H1 (cell line): ENCODE measurements around the gene XKR7. TPM values are rescaled to one million over a fixed set of nuclear protein-coding genes. Genes with fewer than 3 reads are reported as not detected.

Source experiments
- CTCF ChIA-PET: fragments of 300-600 bp; sonication (Branson Sonifier 250); formaldehyde crosslinking; loops from one replicate; lab custom pipeline; 2021; ENCODE audit not compliant: partially characterized antibody; lab: Charles Lee
- POLR2A ChIA-PET: fragments of 300-600 bp; sonication (Branson Sonifier 250); formaldehyde crosslinking; loops from one replicate; lab custom pipeline; 2021; ENCODE audit warnings: inconsistent platforms; ENCODE audit not compliant: partially characterized antibody; lab: Charles Lee
- DNase-seq, 2 experiments: peaks; one replicate each; pipeline versions ENCODE4 v3.0.0 to v3.0.0-alpha.2; 2010 to 2022; ENCODE audit warnings: low spot score in 2 of 2, low read depth in 1 of 2, mixed read lengths in 1 of 2
- FAIRE-seq: peaks from 2 replicates; lab custom pipeline; 2011; peaks lifted over from hg19 to GRCh38; lab: Jason Lieb, UNC
- H2AFZ ChIP-seq: 2 replicates; pipeline ENCODE4 v1.8.1; 2012; ENCODE audit warnings: low read length, inconsistent platforms
- H2AK5ac ChIP-seq: 2 replicates; pipeline ENCODE4 v1.6.1; 2013; ENCODE audit warnings: low read depth, low read length
- H2BK120ac ChIP-seq: replicated peaks from 2 replicates; pipeline ENCODE3; 2013; ENCODE audit warnings: low read depth, low read length, inconsistent platforms
- H2BK12ac ChIP-seq: 2 replicates; pipeline ENCODE4 v1.6.1; 2013; ENCODE audit warnings: low read depth, low read length
- H2BK15ac ChIP-seq: 2 replicates; pipeline ENCODE4 v1.6.1; 2013; ENCODE audit warnings: low read length
- H2BK20ac ChIP-seq: 2 replicates; pipeline ENCODE4 v1.6.1; 2013; ENCODE audit warnings: low read length
- H2BK5ac ChIP-seq: 2 replicates; pipeline ENCODE4 v1.6.1; 2013; ENCODE audit warnings: low read depth, low read length
- H3K14ac ChIP-seq: 2 replicates; pipeline ENCODE4 v1.6.1; 2013; ENCODE audit warnings: inconsistent platforms; ENCODE audit not compliant: insufficient read length
- H3K18ac ChIP-seq: 2 replicates; pipeline ENCODE4 v1.6.1; 2013; ENCODE audit warnings: low read length; ENCODE audit errors: extremely low read depth
- H3K23ac ChIP-seq: 2 replicates; pipeline ENCODE4 v1.6.1; 2013; ENCODE audit warnings: inconsistent platforms; ENCODE audit not compliant: insufficient read length
- H3K23me2 ChIP-seq: 2 replicates; pipeline ENCODE4 v1.6.1; 2013; ENCODE audit warnings: low read depth, low read length
- H3K27ac ChIP-seq: 2 replicates; pipeline ENCODE4 v1.6.1; 2011; ENCODE audit warnings: low read depth, low read length, inconsistent platforms
- H3K27me3 ChIP-seq, 4 experiments: replicated peaks in 1 of 4; 1 replicate in 1 of 4; 2 replicates in 3 of 4; pipeline versions ENCODE4 v1.6.1 to v1.8.1; 2011 to 2013; ENCODE audit warnings: low read length in 3 of 4, mild to moderate bottlenecking in 3 of 4, inconsistent platforms in 2 of 4, mixed read lengths in 2 of 4, moderate library complexity in 1 of 4; ENCODE audit not compliant: control insufficient read depth in 3 of 4, insufficient read depth in 3 of 4; ENCODE audit errors: extremely low read depth in 1 of 4
- H3K36me3 ChIP-seq, 4 experiments: 2 replicates each; pipeline versions ENCODE4 v1.6.1 to v1.8.1; 2011 to 2013; ENCODE audit warnings: mild to moderate bottlenecking in 4 of 4, low read length in 3 of 4, moderate library complexity in 2 of 4, control low read depth in 1 of 4, inconsistent platforms in 1 of 4; ENCODE audit not compliant: insufficient read depth in 4 of 4, control insufficient read depth in 2 of 4
- H3K4ac ChIP-seq: replicated peaks from 2 replicates; pipeline ENCODE3; 2013; ENCODE audit warnings: low read length, low read depth, mixed read lengths, inconsistent platforms; ENCODE audit not compliant: insufficient read length
- H3K4me1 ChIP-seq, 4 experiments: replicated peaks in 1 of 4; 1 replicate in 1 of 4; 2 replicates in 3 of 4; pipeline versions ENCODE4 v1.6.1 to v1.8.1; 2011 to 2013; ENCODE audit warnings: low read length in 3 of 4, inconsistent platforms in 2 of 4, mixed read lengths in 1 of 4; ENCODE audit not compliant: insufficient read depth in 4 of 4, control insufficient read depth in 3 of 4
- H3K4me2 ChIP-seq, 2 experiments: 2 replicates each; pipeline versions ENCODE4 v1.6.1 to v1.8.1; 2011 to 2013; ENCODE audit warnings: low read depth in 2 of 2, low read length in 2 of 2, control low read depth in 1 of 2, inconsistent platforms in 1 of 2, mild to moderate bottlenecking in 1 of 2; ENCODE audit not compliant: insufficient read depth in 1 of 2
- H3K4me3 ChIP-seq, 4 experiments: fragments of 200-600, 300-600 bp in 1 of 4; sonication (generic), shearing (Covaris generic), sonication (Bioruptor Twin) in 1 of 4; 2 replicates each; pipeline versions ENCODE4 v1.5.1 to v1.8.1; 2011 to 2016; ENCODE audit warnings: low read length in 4 of 4, low read depth in 3 of 4, control low read depth in 2 of 4, inconsistent platforms in 2 of 4, mild to moderate bottlenecking in 2 of 4, mixed read lengths in 1 of 4, moderate library complexity in 1 of 4; ENCODE audit not compliant: insufficient read depth in 2 of 4; ENCODE audit errors: extremely low read depth in 1 of 4
- H3K56ac ChIP-seq: replicated peaks from 2 replicates; pipeline ENCODE3; 2013; ENCODE audit warnings: low read depth, mild to moderate bottlenecking, mixed read lengths, low read length, inconsistent platforms; ENCODE audit not compliant: insufficient read length
- H3K79me1 ChIP-seq: 2 replicates; pipeline ENCODE4 v1.6.1; 2013; ENCODE audit warnings: low read depth, low read length, control low read depth
- H3K79me2 ChIP-seq, 2 experiments: 2 replicates each; pipeline versions ENCODE4 v1.6.1 to v1.8.1; 2012 to 2013; ENCODE audit warnings: low read length in 2 of 2, mild to moderate bottlenecking in 2 of 2, inconsistent platforms in 1 of 2; ENCODE audit not compliant: insufficient read depth in 2 of 2, control insufficient read depth in 1 of 2
- H3K9ac ChIP-seq, 4 experiments: replicated peaks in 1 of 4; 1 replicate in 1 of 4; 2 replicates in 3 of 4; pipeline versions ENCODE4 v1.6.1 to v1.8.1; 2011 to 2013; ENCODE audit warnings: low read depth in 3 of 4, low read length in 3 of 4, control low read depth in 2 of 4, mild to moderate bottlenecking in 2 of 4, moderate library complexity in 2 of 4, inconsistent platforms in 1 of 4; ENCODE audit errors: extremely low read depth in 1 of 4
- H3K9me3 ChIP-seq, 2 experiments: 2 replicates each; pipeline versions ENCODE4 v1.6.1 to v1.8.1; 2012 to 2013; ENCODE audit warnings: mild to moderate bottlenecking in 2 of 2, moderate library complexity in 2 of 2, control low read depth in 1 of 2, inconsistent platforms in 1 of 2, low read depth in 1 of 2, low read length in 1 of 2, mixed read lengths in 1 of 2; ENCODE audit not compliant: insufficient read depth in 2 of 2
- H4K20me1 ChIP-seq, 2 experiments: replicated peaks in 1 of 2; 2 replicates each; pipeline versions ENCODE3 to v1.8.1; 2011 to 2013; ENCODE audit warnings: inconsistent platforms in 2 of 2, low read length in 2 of 2, mild to moderate bottlenecking in 1 of 2; ENCODE audit not compliant: insufficient read depth in 2 of 2, control insufficient read depth in 1 of 2
- H4K5ac ChIP-seq: 2 replicates; pipeline ENCODE4 v1.6.1; 2013; ENCODE audit warnings: low read length, low read depth, mixed read lengths, inconsistent platforms; ENCODE audit not compliant: insufficient read length
- H4K8ac ChIP-seq: 2 replicates; pipeline ENCODE4 v1.8.0; 2013; ENCODE audit warnings: mild to moderate bottlenecking, moderate library complexity, low read length, inconsistent platforms; ENCODE audit not compliant: insufficient read depth; ENCODE audit errors: extremely low read depth
- H4K91ac ChIP-seq: replicated peaks from 2 replicates; pipeline ENCODE3; 2013; ENCODE audit warnings: low read length, mixed read lengths, inconsistent platforms; ENCODE audit not compliant: insufficient read length
- ATF2 ChIP-seq: IDR thresholded peaks from 2 replicates; pipeline ENCODE4 v1.6.1; 2012; ENCODE audit warnings: low read length, inconsistent platforms
- CHD1 ChIP-seq: IDR thresholded peaks from 2 replicates; pipeline ENCODE4 v1.6.1; 2012; ENCODE audit warnings: low read depth, low read length, improper control_type of control experiment
- EGR1 ChIP-seq: IDR thresholded peaks from 2 replicates; pipeline ENCODE4 v1.6.1; 2011; ENCODE audit warnings: low read depth, low read length, borderline replicate concordance
- KDM4A ChIP-seq: IDR thresholded peaks from one replicate; pipeline ENCODE4 v1.7.1; 2012; ENCODE audit warnings: low read depth, mild to moderate bottlenecking, moderate library complexity, low read length, inconsistent platforms; ENCODE audit not compliant: severe bottlenecking
- KDM5A ChIP-seq: fragments of 200-600 bp; IDR thresholded peaks from 2 replicates; pipeline ENCODE4 v1.7.1; 2012; ENCODE audit warnings: mild to moderate bottlenecking, low read length, inconsistent platforms, mixed read lengths
- MAFK ChIP-seq: IDR thresholded peaks from 2 replicates; pipeline ENCODE4 v1.6.1; 2012; ENCODE audit warnings: low read depth, mild to moderate bottlenecking, improper control_type of control experiment, low read length
- NANOG ChIP-seq: IDR thresholded peaks from 2 replicates; pipeline ENCODE4 v1.6.1; 2011; ENCODE audit warnings: low read length, low read depth, mild to moderate bottlenecking, inconsistent platforms; ENCODE audit not compliant: insufficient read depth, poor library complexity, severe bottlenecking
- RBBP5 ChIP-seq: IDR thresholded peaks from 2 replicates; pipeline ENCODE4 v1.7.1; 2012; ENCODE audit warnings: low read depth, mild to moderate bottlenecking, inconsistent platforms, low read length, moderate library complexity, borderline replicate concordance
- RXRA ChIP-seq: IDR thresholded peaks from 2 replicates; pipeline ENCODE4 v1.6.1; 2011; ENCODE audit warnings: low read depth, mild to moderate bottlenecking, low read length, moderate library complexity; ENCODE audit not compliant: insufficient read depth
- SIN3A ChIP-seq, 2 experiments: IDR thresholded peaks in 1 of 2; conservative IDR thresholded peaks in 1 of 2; 2 replicates each; pipeline ENCODE4 v1.6.1; 2011 to 2012; ENCODE audit warnings: low read length in 2 of 2, improper control_type of control experiment in 1 of 2, low read depth in 1 of 2, mild to moderate bottlenecking in 1 of 2
- SIX5 ChIP-seq: IDR thresholded peaks from 2 replicates; pipeline ENCODE4 v1.6.1; 2011; ENCODE audit warnings: mild to moderate bottlenecking, low read depth, low read length
- SP2 ChIP-seq: IDR thresholded peaks from 2 replicates; pipeline ENCODE4 v1.6.1; 2012; ENCODE audit warnings: mild to moderate bottlenecking, low read length, inconsistent platforms
- SP4 ChIP-seq: IDR thresholded peaks from 2 replicates; pipeline ENCODE4 v1.6.1; 2012; ENCODE audit warnings: low read length, inconsistent platforms
- WGBS, 2 experiments: shearing (Covaris generic) in 1 of 2; methylation state at CpG; one replicate each; pipeline versions ENCODE4 v1.1.6 to v1.1.7; 2013 to 2015; ENCODE audit warnings: low lambda C conversion rate in 2 of 2, mixed read lengths in 2 of 2, inconsistent platforms in 1 of 2, low coverage in 1 of 2, missing lambda C conversion rate in 1 of 2; ENCODE audit not compliant: insufficient replicate concordance in 2 of 2, insufficient coverage in 1 of 2, insufficient read length in 1 of 2; ENCODE audit errors: extremely low coverage in 1 of 2, missing lambda C conversion rate in 1 of 2; 5-methylcytosine and 5-hydroxymethylcytosine counted together
- polyA plus RNA-seq, 7 experiments: library from polyadenylated mRNA; depleted of rRNA in 3 of 7; stranded (reverse) in 5 of 7; unstranded in 2 of 7; fragments of >200 nt in 5 of 7; fragments of 200-250 nt in 2 of 7; gene quantifications; 1 replicate in 5 of 7; 2 replicates in 1 of 7; 4 replicates in 1 of 7; pipeline versions ENCODE4 v1.2.1 to v1.2.3, GENCODE V29; 2011 to 2013; ENCODE audit warnings: missing spikeins in 2 of 7, mixed read lengths in 2 of 7
- total RNA-seq: library from RNA; stranded (reverse); fragmentation: NEBNext Ultra II Directional; extraction: Animal tissue kit (Norgen Biotek cat#: 25700); gene quantifications from 2 replicates; pipeline ENCODE4 v1.2.1, GENCODE V29; 2021

The XKR7 gene
- total and polyA plus RNA-seq, 2 of the 8 experiments (the other 6 are each of a cell fraction or from before 2014, with no cell fraction given), result 1.8 to 2.4 TPM

DNA sequence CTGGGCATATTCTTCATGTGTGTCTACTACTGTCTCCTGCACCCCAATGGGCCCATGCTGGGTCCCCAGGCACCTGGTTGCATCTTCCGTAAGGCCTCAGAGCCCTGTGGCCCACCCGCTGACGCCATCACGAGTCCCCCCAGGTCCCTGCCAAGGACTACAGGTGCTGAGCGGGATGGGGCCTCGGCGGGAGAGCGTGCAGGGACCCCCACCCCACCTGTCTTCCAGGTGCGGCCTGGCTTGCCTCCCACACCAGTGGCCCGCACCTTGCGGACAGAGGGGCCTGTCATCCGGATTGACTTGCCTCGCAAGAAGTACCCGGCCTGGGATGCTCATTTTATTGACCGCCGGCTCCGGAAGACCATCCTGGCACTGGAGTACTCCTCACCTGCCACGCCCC lies 29.0 kb downstream of the XKR7 start:
- no peak overlapping the region for H4K5ac ChIP-seq
- H3K27ac ChIP-seq, result no peak overlapping the region
- no peaks in the 10 kb centered on the region for H3K79me2 ChIP-seq
- no peak overlapping the region for H3K14ac ChIP-seq
- H3K56ac ChIP-seq, result no peak overlapping the region
- H2BK15ac ChIP-seq, result no peak overlapping the region
- H3K9me3 ChIP-seq, result no peaks in the 10 kb centered on the region
- no peak overlapping the region for H3K4me3 ChIP-seq
- no peak overlapping the region for H3K18ac ChIP-seq
- no peak overlapping the region for H4K91ac ChIP-seq
- no peak overlapping the region for H3K23ac ChIP-seq
- H2BK20ac ChIP-seq, result no peak overlapping the region
- ChIA-PET CTCF (interaction anchor here (0.9 to 4.1 kb wide), 5 partner anchors 16 to 145 kb away, joined by 3 to 28 read pairs (median 4); partner anchors contain the start of gene PDRG1), POLR2A (no interaction called here)
- no peak overlapping the region for H3K9ac ChIP-seq
- peaks cover 5% of the 10 kb centered on the region; the same call in 1 of the 2 replicates for H3K23me2 ChIP-seq
- WGBS, 2 experiments, result 90% methylated on average over 18 of the region's 18 CpGs; no CpG with 5 or more reads in 1 of the 2 experiments
- peaks cover 2 to 36% (median 28%) of the 10 kb centered on the region in 4 experiments for H3K27me3 ChIP-seq
- no peak overlapping the region for H2AFZ ChIP-seq
- H4K8ac ChIP-seq, result no peak overlapping the region; the same call in 1 of the 2 replicates
- H2AK5ac ChIP-seq, result no peak overlapping the region
- no peak overlapping the region for H3K4me2 ChIP-seq
- FAIRE-seq (no peak), DNase-seq (no peak)
- H3K4ac ChIP-seq, result no peak overlapping the region
- H3K4me1 ChIP-seq, result peaks cover 0 to 10% (median 7%) of the 10 kb centered on the region in 4 experiments; a peak in 4 of 7 replicates
- no peak overlapping the region for H2BK12ac ChIP-seq
- H3K36me3 ChIP-seq, result no peaks in the 10 kb centered on the region
- no peak overlapping the region for H2BK5ac ChIP-seq
- no peaks in the 10 kb centered on the region for H3K79me1 ChIP-seq
- peaks cover 0 to 3% of the 10 kb centered on the region in 2 experiments for H4K20me1 ChIP-seq
- H2BK120ac ChIP-seq, result no peak overlapping the region
- TF ChIP-seq SIN3A (conservative IDR thresholded peaks at IDR 0.05 in 1 of 2, IDR thresholded peaks at IDR 0.05 in 1 of 2; ENCODE audit: low read depth in 1 of 2, low read length in 2 of 2) (no peak), RXRA (no peak), ATF2 (no peak), KDM5A (no peak), CHD1 (no peak), SP4 (no peak), KDM4A (no peak), SIX5 (no peak), NANOG (no peak), EGR1 (no peak), MAFK (no peak), SP2 (no peak), RBBP5 (no peak)
